ENCODE measurements around the gene SETDB1. TPM values are rescaled to one million over a fixed set of nuclear protein-coding genes. Genes with fewer than 3 reads are reported as not detected.

Gene SETDB1
- total RNA-seq, 1 experiment from 2014 or later, result 66.5 TPM

DNA sequence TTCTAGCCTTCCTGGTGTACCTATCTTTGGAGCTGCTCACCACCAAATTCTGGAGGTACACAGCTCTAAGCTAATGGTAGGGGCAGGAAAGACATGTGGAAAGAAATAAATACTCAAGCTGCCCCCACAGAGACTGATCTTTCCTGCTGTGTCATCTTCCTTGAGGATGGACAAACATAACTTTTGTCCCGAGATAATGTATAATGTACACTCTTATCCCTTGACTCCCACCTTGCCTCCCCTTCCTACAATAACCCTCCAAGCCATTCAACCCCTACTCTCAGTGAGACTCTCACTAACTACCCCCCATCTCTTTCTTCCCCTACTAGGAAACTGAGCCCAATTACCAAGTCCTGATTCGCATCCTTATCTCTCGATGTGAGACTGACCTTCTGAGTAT lies 68.1 kb downstream of the SETDB1 start:
- ChIA-PET POLR2A (ENCODE audit: low non-redundant PET) (no interaction called here), CTCF (interaction anchor here (0.7 kb wide), 1 partner anchor 205 kb away, joined by 4 read pairs; no protein-coding TSS in a partner anchor)
- Histone ChIP-seq H3K9me3 (ENCODE audit: low read depth, low read length, poor library complexity, severe bottlenecking) (no peaks in the 10 kb centered on the region), H3K36me3 (ENCODE audit: insufficient read depth, low read length, poor library complexity, severe bottlenecking) (peaks cover 2% of the 10 kb centered on the region), H3K4me3 (ENCODE audit: low read depth, low read length, poor library complexity, severe bottlenecking) (no peak overlapping the region), H3K4me1 (ENCODE audit: insufficient read depth, low read length, poor library complexity, severe bottlenecking) (no peaks in the 10 kb centered on the region), H3K27ac (ENCODE audit: low read depth, low read length, poor library complexity, severe bottlenecking) (no peak overlapping the region), H3K27me3 (replicated peaks; ENCODE audit: insufficient read depth, low read depth, low read length, poor library complexity) (no peaks in the 10 kb centered on the region)
- no TSS peak for BruUV-seq (replicated peaks)
- intact Hi-C loops (cut with micrococcal nuclease; ENCODE audit: unreplicated experiment), result loop anchor here (10.0 kb wide), 1 partner anchor 519 kb away; no protein-coding TSS in a partner anchor
- no peak for DNase-seq (ENCODE audit: low spot score)
- TF ChIP-seq EZH2 (IDR thresholded peaks at IDR 0.05; ENCODE audit: borderline replicate concordance, low read depth, low read length, poor library complexity, severe bottlenecking), result no peak
- TF ChIP-seq, protein P1, sequence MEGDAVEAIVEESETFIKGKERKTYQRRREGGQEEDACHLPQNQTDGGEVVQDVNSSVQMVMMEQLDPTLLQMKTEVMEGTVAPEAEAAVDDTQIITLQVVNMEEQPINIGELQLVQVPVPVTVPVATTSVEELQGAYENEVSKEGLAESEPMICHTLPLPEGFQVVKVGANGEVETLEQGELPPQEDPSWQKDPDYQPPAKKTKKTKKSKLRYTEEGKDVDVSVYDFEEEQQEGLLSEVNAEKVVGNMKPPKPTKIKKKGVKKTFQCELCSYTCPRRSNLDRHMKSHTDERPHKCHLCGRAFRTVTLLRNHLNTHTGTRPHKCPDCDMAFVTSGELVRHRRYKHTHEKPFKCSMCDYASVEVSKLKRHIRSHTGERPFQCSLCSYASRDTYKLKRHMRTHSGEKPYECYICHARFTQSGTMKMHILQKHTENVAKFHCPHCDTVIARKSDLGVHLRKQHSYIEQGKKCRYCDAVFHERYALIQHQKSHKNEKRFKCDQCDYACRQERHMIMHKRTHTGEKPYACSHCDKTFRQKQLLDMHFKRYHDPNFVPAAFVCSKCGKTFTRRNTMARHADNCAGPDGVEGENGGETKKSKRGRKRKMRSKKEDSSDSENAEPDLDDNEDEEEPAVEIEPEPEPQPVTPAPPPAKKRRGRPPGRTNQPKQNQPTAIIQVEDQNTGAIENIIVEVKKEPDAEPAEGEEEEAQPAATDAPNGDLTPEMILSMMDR (conservative IDR thresholded peaks at IDR 0.05; ENCODE audit: low read depth, low read length), result no peak

- no peak for DNase-seq (ENCODE audit: low spot score)
- Histone ChIP-seq H3K9me3 (ENCODE audit: low read depth, low read length, poor library complexity, severe bottlenecking) (no peaks in the 10 kb centered on the region), H3K4me3 (ENCODE audit: low read depth, low read length, poor library complexity, severe bottlenecking) (no peak overlapping the region), H3K4me1 (ENCODE audit: insufficient read depth, low read length, poor library complexity, severe bottlenecking) (no peaks in the 10 kb centered on the region), H3K27me3 (replicated peaks; ENCODE audit: insufficient read depth, low read depth, low read length, poor library complexity) (no peaks in the 10 kb centered on the region), H3K36me3 (ENCODE audit: insufficient read depth, low read length, poor library complexity, severe bottlenecking) (peaks cover 2% of the 10 kb centered on the region), H3K27ac (ENCODE audit: low read depth, low read length, poor library complexity, severe bottlenecking) (no peak overlapping the region)
- intact Hi-C loops (cut with micrococcal nuclease; ENCODE audit: unreplicated experiment), result loop anchor here (5.0 to 10.0 kb wide), 2 partner anchors 521 to 738 kb away; partner anchors contain the start of gene CA14
- no TSS peak for BruUV-seq (replicated peaks)
- CTCF ChIA-PET, result interaction anchor here (0.6 to 3.3 kb wide), 4 partner anchors 10 to 773 kb away, joined by 3 to 26 read pairs (median 5); partner anchors contain the start of gene MINDY1
- POLR2A ChIA-PET (ENCODE audit: low non-redundant PET), result interaction anchor here (1.2 kb wide), 1 partner anchor 11 kb away, joined by 3 read pairs; the partner anchor contains the start of gene MINDY1
- TF ChIP-seq, protein P1 (conservative IDR thresholded peaks at IDR 0.05; ENCODE audit: low read depth, low read length), result no peak
- no peak for TF ChIP-seq EZH2 (IDR thresholded peaks at IDR 0.05; ENCODE audit: borderline replicate concordance, low read depth, low read length, poor library complexity, severe bottlenecking)
These were observed 69.3 kb downstream of the SETDB1 start for GRCh38 chr1:150995460-150995859.

DNA sequence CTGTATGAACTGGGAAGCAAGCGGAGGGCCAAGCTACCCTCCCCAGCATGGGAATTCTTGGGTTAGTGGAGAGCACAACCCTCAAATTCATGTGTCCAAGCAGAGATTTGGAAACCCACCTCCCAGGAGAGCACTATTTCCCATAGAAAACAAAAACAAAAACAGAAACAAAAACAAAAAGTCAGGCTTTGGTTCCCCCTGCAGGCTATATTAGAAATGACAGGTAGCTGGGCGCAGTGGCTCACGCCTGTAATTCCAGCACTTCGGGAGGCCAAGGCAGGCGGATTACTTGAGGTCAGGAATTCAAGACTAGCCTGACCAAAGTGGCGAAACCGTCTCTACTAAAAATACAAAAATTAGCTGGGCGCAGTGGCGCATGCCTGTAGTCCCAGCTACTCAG lies 69.7 kb downstream of the SETDB1 start:
- Histone ChIP-seq H3K27me3 (replicated peaks; ENCODE audit: insufficient read depth, low read depth, low read length, poor library complexity) (no peaks in the 10 kb centered on the region), H3K4me1 (ENCODE audit: insufficient read depth, low read length, poor library complexity, severe bottlenecking) (no peaks in the 10 kb centered on the region), H3K4me3 (ENCODE audit: low read depth, low read length, poor library complexity, severe bottlenecking) (no peak overlapping the region), H3K9me3 (ENCODE audit: low read depth, low read length, poor library complexity, severe bottlenecking) (no peaks in the 10 kb centered on the region), H3K27ac (ENCODE audit: low read depth, low read length, poor library complexity, severe bottlenecking) (no peak overlapping the region), H3K36me3 (ENCODE audit: insufficient read depth, low read length, poor library complexity, severe bottlenecking) (peaks cover 2% of the 10 kb centered on the region)
- peak; percentile 31 for DNase-seq (ENCODE audit: low spot score)
- intact Hi-C loops (cut with micrococcal nuclease; ENCODE audit: unreplicated experiment), result loop anchor here (5.0 to 10.0 kb wide), 2 partner anchors 521 to 739 kb away; partner anchors contain the start of gene CA14
- no peak for TF ChIP-seq EZH2 (IDR thresholded peaks at IDR 0.05; ENCODE audit: borderline replicate concordance, low read depth, low read length, poor library complexity, severe bottlenecking)
- TF ChIP-seq, protein P1 (conservative IDR thresholded peaks at IDR 0.05; ENCODE audit: low read depth, low read length), result peak; percentile 75
- POLR2A ChIA-PET (ENCODE audit: low non-redundant PET), result interaction anchor here (1.2 kb wide), 1 partner anchor 11 kb away, joined by 3 read pairs; the partner anchor contains the start of gene MINDY1
- no TSS peak for BruUV-seq (replicated peaks)
- CTCF ChIA-PET, result interaction anchor here (0.6 to 3.3 kb wide), 6 partner anchors 10 to 773 kb away, joined by 3 to 26 read pairs (median 4); partner anchors contain the start of genes ANXA9 and MINDY1

All from A673 (cell line).